ENCODE results near the gene CLUH. TPM values are rescaled to one million over a fixed set of nuclear protein-coding genes. Genes with fewer than 3 reads are reported as not detected.
"Not testable (repeated sequence)": the region's sequence is repeated elsewhere in the genome, so short reads cannot be mapped to it uniquely, and the experiment has no call there.

Gene CLUH
- total RNA-seq, 1 donor from 2014 or later, result 53.6 TPM

GRCh38 chr17:2681650-2682049 lies 29.9 kb downstream of the CLUH start:
- DNase-seq (ENCODE audit: low read depth) (no peak), FAIRE-seq (no peak)
- H3K27ac Mint-ChIP-seq (ENCODE audit: unreplicated experiment), result peak overlapping the region; percentile 53
- H3K4me3 Mint-ChIP-seq (ENCODE audit: unreplicated experiment), result no peak overlapping the region
- H2AFZ ChIP-seq (ENCODE audit: low read depth, low read length), result no peak overlapping the region
- H3K27ac ChIP-seq (ENCODE audit: low read depth, low read length), result no peak overlapping the region
- peaks cover 29% of the 10 kb centered on the region for H3K36me3 Mint-ChIP-seq (ENCODE audit: low read depth, unreplicated experiment)
- peaks cover 74% of the 10 kb centered on the region for H4K20me1 ChIP-seq (ENCODE audit: insufficient read depth, low read length)
- H3K4me1 ChIP-seq (ENCODE audit: insufficient read depth, low read length), result peaks cover 9% of the 10 kb centered on the region
- H3K4me2 ChIP-seq (ENCODE audit: low read length), result no peak overlapping the region
- peaks cover 38% of the 10 kb centered on the region for H3K36me3 ChIP-seq (ENCODE audit: insufficient read depth, low read length)
- H3K9me3 ChIP-seq (ENCODE audit: insufficient read depth, low read depth, low read length), result no peaks in the 10 kb centered on the region
- TF ChIP-seq EZH2 (IDR thresholded peaks at IDR 0.05; ENCODE audit: insufficient read depth, low read length) (no peak), CTCF (IDR thresholded peaks at IDR 0.05; ENCODE audit: insufficient read depth, low read depth, low read length) (no peak)
- H3K4me3 ChIP-seq (ENCODE audit: insufficient read depth, low read depth, low read length), result no peak overlapping the region
- no peaks in the 10 kb centered on the region for H3K27me3 ChIP-seq (ENCODE audit: insufficient read depth, low read length)
- H3K27me3 Mint-ChIP-seq (ENCODE audit: low read depth, unreplicated experiment), result no peaks in the 10 kb centered on the region
- H3K79me2 ChIP-seq (ENCODE audit: insufficient read depth, low read length), result peaks cover 16% of the 10 kb centered on the region
- H3K9ac ChIP-seq (ENCODE audit: low read length), result no peak overlapping the region
- H3K4me1 Mint-ChIP-seq (ENCODE audit: low read depth, unreplicated experiment), result peaks cover 3% of the 10 kb centered on the region
- H3K9me3 Mint-ChIP-seq (ENCODE audit: unreplicated experiment), result no peaks in the 10 kb centered on the region

GRCh38 chr17:2680961-2681360 lies 30.6 kb downstream of the CLUH start:
- H3K9me3 ChIP-seq (ENCODE audit: insufficient read depth, low read depth, low read length), result no peaks in the 10 kb centered on the region
- H3K27ac Mint-ChIP-seq (ENCODE audit: unreplicated experiment), result no peak overlapping the region

GRCh38 chr17:2679247-2679646 lies 32.3 kb downstream of the CLUH start:
- not testable (repeated sequence) for DNase-seq (ENCODE audit: low read depth); H3K9ac ChIP-seq (ENCODE audit: low read length); H2AFZ ChIP-seq (ENCODE audit: low read depth, low read length); H3K27me3 ChIP-seq (ENCODE audit: insufficient read depth, low read length); H3K4me2 ChIP-seq (ENCODE audit: low read length); H3K27me3 Mint-ChIP-seq (ENCODE audit: low read depth, unreplicated experiment); H3K27ac ChIP-seq (ENCODE audit: low read depth, low read length); H3K27ac Mint-ChIP-seq (ENCODE audit: unreplicated experiment); H3K4me3 ChIP-seq (ENCODE audit: insufficient read depth, low read depth, low read length); H3K4me1 Mint-ChIP-seq (ENCODE audit: low read depth, unreplicated experiment); H3K4me1 ChIP-seq (ENCODE audit: insufficient read depth, low read length); FAIRE-seq; H3K9me3 Mint-ChIP-seq (ENCODE audit: unreplicated experiment); H3K4me3 Mint-ChIP-seq (ENCODE audit: unreplicated experiment); H3K9me3 ChIP-seq (ENCODE audit: insufficient read depth, low read depth, low read length)
- peaks cover 43% of the 10 kb centered on the region for H3K36me3 ChIP-seq (ENCODE audit: insufficient read depth, low read length)
- H4K20me1 ChIP-seq (ENCODE audit: insufficient read depth, low read length), result peaks cover 78% of the 10 kb centered on the region
- peaks cover 36% of the 10 kb centered on the region for H3K36me3 Mint-ChIP-seq (ENCODE audit: low read depth, unreplicated experiment)
- peaks cover 29% of the 10 kb centered on the region for H3K79me2 ChIP-seq (ENCODE audit: insufficient read depth, low read length)

More at GRCh38 chr17:2680961-2681360, 30.6 kb downstream of the CLUH start:
- no peak overlapping the region for H3K4me2 ChIP-seq (ENCODE audit: low read length)
- H3K9ac ChIP-seq (ENCODE audit: low read length), result no peak overlapping the region
- peaks cover 72% of the 10 kb centered on the region for H4K20me1 ChIP-seq (ENCODE audit: insufficient read depth, low read length)
- peaks cover 7% of the 10 kb centered on the region for H3K4me1 ChIP-seq (ENCODE audit: insufficient read depth, low read length)
- H3K79me2 ChIP-seq (ENCODE audit: insufficient read depth, low read length), result peaks cover 22% of the 10 kb centered on the region
- H3K36me3 Mint-ChIP-seq (ENCODE audit: low read depth, unreplicated experiment), result peaks cover 31% of the 10 kb centered on the region
- no peak for DNase-seq (ENCODE audit: low read depth)
- H3K27me3 ChIP-seq (ENCODE audit: insufficient read depth, low read length), result no peaks in the 10 kb centered on the region
- H3K36me3 ChIP-seq (ENCODE audit: insufficient read depth, low read length), result peaks cover 42% of the 10 kb centered on the region
- no peak overlapping the region for H2AFZ ChIP-seq (ENCODE audit: low read depth, low read length)
- H3K4me3 Mint-ChIP-seq (ENCODE audit: unreplicated experiment), result no peak overlapping the region
- no peaks in the 10 kb centered on the region for H3K27me3 Mint-ChIP-seq (ENCODE audit: low read depth, unreplicated experiment)
- no peak for FAIRE-seq
- H3K27ac ChIP-seq (ENCODE audit: low read depth, low read length), result no peak overlapping the region
- no peak overlapping the region for H3K4me3 ChIP-seq (ENCODE audit: insufficient read depth, low read depth, low read length)
- H3K9me3 Mint-ChIP-seq (ENCODE audit: unreplicated experiment), result no peaks in the 10 kb centered on the region
- peaks cover 3% of the 10 kb centered on the region for H3K4me1 Mint-ChIP-seq (ENCODE audit: low read depth, unreplicated experiment)
- no peak for TF ChIP-seq EZH2 (IDR thresholded peaks at IDR 0.05; ENCODE audit: insufficient read depth, low read length)

Data from astrocyte (in vitro differentiated cells and primary cell).